ENCODE measurements around the gene SLC8A1. TPM values are rescaled to one million over a fixed set of nuclear protein-coding genes. Genes with fewer than 3 reads are reported as not detected.

SLC8A1 gene
- total RNA-seq, 4 donors from 2014 or later, result 22.8 to 65.5 (median 42.0) TPM

GRCh38 chr2:40276076-40276475 is 175.8 kb downstream of the SLC8A1 start:
- no peaks in the 10 kb centered on the region for H3K36me3 ChIP-seq
- peaks cover 0 to 20% (median 1%) of the 10 kb centered on the region in 4 donors for H3K4me1 ChIP-seq
- no peaks in the 10 kb centered on the region for H3K9me3 ChIP-seq
- in situ Hi-C loops (cut with MboI; ENCODE audit: low pct_ligation_motif_present in 1 of 4, low pct_unique_long_range_greater_than_20kb in 1 of 4, low sequenced_read_pairs in 3 of 4), result no loop called here
- H3K4me3 ChIP-seq, result no peak overlapping the region
- H3K27me3 ChIP-seq, result no peaks in the 10 kb centered on the region
- TF ChIP-seq EP300 (IDR thresholded peaks at IDR 0.05; ENCODE audit: low read depth) (no peak), POLR2A (IDR thresholded peaks at IDR 0.05) (no peak), CTCF (IDR thresholded peaks at IDR 0.05) (no peak), POLR2AphosphoS5 (IDR thresholded peaks at IDR 0.05) (no peak)
- intact Hi-C loops (cut with DNase I; ENCODE audit: low total_unique reads), result no loop called here
- no peak for DNase-seq
- no peak overlapping the region for H3K27ac ChIP-seq
- 91% methylated on average over 1 of the region's 1 CpG; no CpG with 5 or more reads in 1 of the 2 donors for WGBS, 2 donors (ENCODE audit: low coverage in 1 of 2)

- no peak for TF ChIP-seq CTCF (IDR thresholded peaks at IDR 0.05)
- no peak for TF ChIP-seq POLR2A (IDR thresholded peaks at IDR 0.05)
- TF ChIP-seq EP300 (IDR thresholded peaks at IDR 0.05; ENCODE audit: low read depth), result no peak
- Histone ChIP-seq H3K9me3 (no peaks in the 10 kb centered on the region), H3K27ac (no peak overlapping the region), H3K4me1 (peaks cover 0 to 10% (median 0%) of the 10 kb centered on the region in 4 donors), H3K27me3 (no peaks in the 10 kb centered on the region), H3K4me3 (no peak overlapping the region), H3K36me3 (no peaks in the 10 kb centered on the region)
- in situ Hi-C loops (cut with MboI; ENCODE audit: low pct_ligation_motif_present in 1 of 4, low pct_unique_long_range_greater_than_20kb in 1 of 4, low sequenced_read_pairs in 3 of 4), result no loop called here
- intact Hi-C loops (cut with DNase I; ENCODE audit: low total_unique reads), result no loop called here
- DNase-seq, result no peak
- WGBS, 2 donors (ENCODE audit: low coverage in 1 of 2), result 75 to 91% methylated on average over 4 of the region's 4 CpGs
Observed at GRCh38 chr2:40274270-40274669, 177.6 kb downstream of the SLC8A1 start.

GRCh38 chr2:40273734-40274182 is 178.1 kb downstream of the SLC8A1 start:
- H3K4me3 ChIP-seq, result no peak overlapping the region
- TF ChIP-seq CTCF (IDR thresholded peaks at IDR 0.05), result no peak
- no peaks in the 10 kb centered on the region for H3K36me3 ChIP-seq
- H3K9me3 ChIP-seq, result no peaks in the 10 kb centered on the region
- DNase-seq, result no peak
- 62 to 65% methylated on average over 6 of the region's 6 CpGs for WGBS, 2 donors (ENCODE audit: low coverage in 1 of 2)
- H3K27ac ChIP-seq, result no peak overlapping the region
- intact Hi-C loops (cut with DNase I; ENCODE audit: low total_unique reads) (no loop called here), in situ Hi-C loops (cut with MboI; ENCODE audit: low pct_ligation_motif_present in 1 of 4, low pct_unique_long_range_greater_than_20kb in 1 of 4, low sequenced_read_pairs in 3 of 4) (no loop called here)
- peaks cover 0 to 5% (median 0%) of the 10 kb centered on the region in 4 donors for H3K4me1 ChIP-seq
- no peaks in the 10 kb centered on the region for H3K27me3 ChIP-seq

GRCh38 chr2:40271094-40271493 is 180.8 kb downstream of the SLC8A1 start:
- WGBS, 2 donors (ENCODE audit: low coverage in 1 of 2), result 76 to 91% methylated on average over 6 of the region's 6 CpGs

More at GRCh38 chr2:40271094-40271493, 180.8 kb downstream of the SLC8A1 start:
- no peaks in the 10 kb centered on the region for H3K36me3 ChIP-seq
- no peak overlapping the region for H3K27ac ChIP-seq
- H3K27me3 ChIP-seq, result no peaks in the 10 kb centered on the region
- peaks cover 0 to 3% (median 0%) of the 10 kb centered on the region in 4 donors for H3K4me1 ChIP-seq
- TF ChIP-seq POLR2A (IDR thresholded peaks at IDR 0.05), result no peak
- no peak for TF ChIP-seq CTCF (IDR thresholded peaks at IDR 0.05)
- no peak for TF ChIP-seq EP300 (IDR thresholded peaks at IDR 0.05; ENCODE audit: low read depth)
- TF ChIP-seq POLR2AphosphoS5 (IDR thresholded peaks at IDR 0.05), result no peak
- no peaks in the 10 kb centered on the region for H3K9me3 ChIP-seq
- intact Hi-C loops (cut with DNase I; ENCODE audit: low total_unique reads) (no loop called here), in situ Hi-C loops (cut with MboI; ENCODE audit: low pct_ligation_motif_present in 1 of 4, low pct_unique_long_range_greater_than_20kb in 1 of 4, low sequenced_read_pairs in 3 of 4) (no loop called here)
- H3K4me3 ChIP-seq, result no peak overlapping the region
- no peak for DNase-seq
